Spleen (tissue), 3 donors: Measurements from ENCODE around the gene CPE.

Source experiments
- POLR2A ChIP-seq, 3 donors: fragments of 450-650 bp; IDR thresholded peaks; one replicate each; pipeline ENCODE4 v1.5.1; 2017; ENCODE audit warnings: antibody characterized with exemption in 3 of 3, mild to moderate bottlenecking in 1 of 3
- POLR2AphosphoS5 ChIP-seq, 3 donors: sonication (generic); formaldehyde crosslinking; IDR thresholded peaks; one replicate each; pipeline ENCODE4 v1.5.1; 2017; ENCODE audit warnings: antibody characterized with exemption in 3 of 3

DNA sequence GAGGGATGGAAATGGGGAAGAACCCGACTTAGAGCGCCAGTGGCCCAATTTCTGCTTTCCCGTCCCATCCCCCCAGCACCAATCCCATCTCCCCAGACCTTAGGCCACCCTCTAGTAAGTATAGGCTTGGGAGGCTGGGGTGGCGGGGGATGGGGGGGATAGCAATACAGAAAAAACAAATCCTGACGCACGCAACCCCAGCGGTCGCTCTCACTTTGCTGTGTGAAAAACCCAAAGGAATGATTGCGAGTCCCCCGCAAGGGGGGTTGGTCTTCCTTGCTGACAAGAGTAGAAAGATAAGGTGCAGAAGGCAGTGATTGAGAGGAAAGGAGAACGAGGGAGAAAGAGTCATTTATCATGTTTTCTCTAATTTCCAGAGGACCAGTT lies 863 bp downstream of the CPE start:
- no peak for TF ChIP-seq POLR2AphosphoS5 (IDR thresholded peaks at IDR 0.05)
- TF ChIP-seq POLR2A (IDR thresholded peaks at IDR 0.05) = no peak
